Sigmoid colon (tissue), 7 donors: ENCODE data around the gene GJB1. TPM values are rescaled to one million over a fixed set of nuclear protein-coding genes. Genes with fewer than 3 reads are reported as not detected.
"Not testable (repeated sequence)": the region's sequence is repeated elsewhere in the genome, so short reads cannot be mapped to it uniquely, and the experiment has no call there.

Source experiments
- DNase-seq: peaks from one replicate; pipeline ENCODE4 v3.0.0-alpha.2; 2019
- H3K27ac ChIP-seq, 4 donors: fragments of 200-600 bp; sonication (generic); one replicate each; pipeline ENCODE4 v1.5.1; 2016 to 2019; ENCODE audit warnings: mild to moderate bottlenecking in 1 of 4
- H3K27me3 ChIP-seq, 3 donors: fragments of 200-600 bp; sonication (generic); one replicate each; pipeline ENCODE4 v1.5.1; 2019; ENCODE audit warnings: mild to moderate bottlenecking in 1 of 3
- H3K36me3 ChIP-seq, 4 donors: fragments of 200-600 bp; sonication (generic); one replicate each; pipeline ENCODE4 v1.5.1; 2016 to 2019
- H3K4me1 ChIP-seq, 4 donors: fragments of 200-600 bp; sonication (generic); one replicate each; pipeline ENCODE4 v1.5.1; 2017 to 2019
- H3K4me3 ChIP-seq, 4 donors: fragments of 200-600 bp; sonication (generic); one replicate each; pipeline ENCODE4 v1.5.1; 2017 to 2019; ENCODE audit warnings: mild to moderate bottlenecking in 2 of 4, moderate library complexity in 1 of 4
- H3K9me3 ChIP-seq, 4 donors: fragments of 200-600 bp in 3 of 4; sonication (generic) in 3 of 4; one replicate each; pipeline versions ENCODE4 v1.5.1 to v1.6.1; 2013 to 2019
- CTCF ChIP-seq, 4 experiments: fragments of 450-650 bp in 3 of 4; fragments of 200-600 bp in 1 of 4; IDR thresholded peaks; one replicate each; pipeline ENCODE4 v1.5.1; 2016 to 2019; ENCODE audit warnings: antibody characterized with exemption in 4 of 4, mild to moderate bottlenecking in 3 of 4, moderate library complexity in 2 of 4
- EP300 ChIP-seq, 4 donors: sonication (generic); formaldehyde crosslinking; IDR thresholded peaks; one replicate each; pipeline ENCODE4 v1.6.1; 2017; ENCODE audit warnings: antibody characterized with exemption in 4 of 4
- POLR2A ChIP-seq, 2 donors: fragments of 450-650 bp; IDR thresholded peaks; one replicate each; pipeline ENCODE4 v1.6.1; 2016; ENCODE audit warnings: antibody characterized with exemption in 2 of 2, mild to moderate bottlenecking in 2 of 2, moderate library complexity in 2 of 2
- POLR2AphosphoS5 ChIP-seq, 4 donors: sonication (generic); formaldehyde crosslinking; IDR thresholded peaks; one replicate each; pipeline ENCODE4 v1.6.1; 2017; ENCODE audit warnings: antibody characterized with exemption in 4 of 4
- WGBS, 2 donors: extraction: QIAGEN DNeasy Blood & Tissue Kit; methylation state at CpG; one replicate each; pipeline ENCODE4 v1.1.7; 2013; 5-methylcytosine and 5-hydroxymethylcytosine counted together
- intact Hi-C: fragments of 100-400 bp; cut with DNase I; formaldehyde crosslinking; loops from one replicate; pipeline ENCODE4 v1.15.1; 2023
- polyA plus RNA-seq, 3 donors: library from polyadenylated mRNA; stranded (reverse); fragments of 200-250 nt; gene quantifications; one replicate each; pipeline ENCODE4 v1.2.3, GENCODE V29; 2013
- total RNA-seq, 4 donors: library from RNA; depleted of rRNA; stranded (reverse); fragments of >200 nt; gene quantifications; one replicate each; pipeline ENCODE4 v1.1.0, GENCODE V29; 2016
- donor health status: healthy with polysubstance abuse.
- donor health status: Bipolar disorder and iron deficiency.
- donor health status: healthy.

GJB1 gene
- total and polyA plus RNA-seq, 7 donors = 12.6 to 65.6 (median 16.2) TPM; not detected in 4

GRCh38 chrX:71178908-71179307, 44.1 kb upstream of the GJB1 start:
- H3K36me3 ChIP-seq = no peaks in the 10 kb centered on the region
- DNase-seq = peak; percentile 78

GRCh38 chrX:71180579-71181265, 42.3 kb upstream of the GJB1 start:
- DNase-seq, H3K27me3 ChIP-seq, H3K36me3 ChIP-seq, H3K4me3 ChIP-seq, H3K4me1 ChIP-seq, H3K9me3 ChIP-seq: not testable (repeated sequence)
- intact Hi-C loops = loop anchor here (5.0 to 10.0 kb wide), 3 partner anchors 74 to 187 kb away; partner anchors contain the start of genes SNX12, TAF1 and ZMYM3
- H3K27ac ChIP-seq = peak overlapping the region; percentile 84 to 90 (median 86)
- WGBS, 2 donors = 71 to 85% methylated on average over 9 of the region's 9 CpGs

More at GRCh38 chrX:71178908-71179307, 44.1 kb upstream of the GJB1 start:
- Histone ChIP-seq H3K4me3 (no peak overlapping the region), H3K9me3 (no peaks in the 10 kb centered on the region), H3K4me1 (peaks cover 0 to 6% (median 5%) of the 10 kb centered on the region in 4 donors), H3K27me3 (no peaks in the 10 kb centered on the region), H3K27ac (peak overlapping the region in 1 of 4 donors; percentile 18)
- 0 to 5% methylated on average over 4 of the region's 4 CpGs for WGBS, 2 donors
- intact Hi-C loops = loop anchor here (1.0 to 10.0 kb wide), 5 partner anchors 81 to 724 kb away; no protein-coding TSS in a partner anchor
- TF ChIP-seq POLR2A (IDR thresholded peaks at IDR 0.05) = no peak
- TF ChIP-seq EP300 (IDR thresholded peaks at IDR 0.05) = no peak
- TF ChIP-seq POLR2AphosphoS5 (IDR thresholded peaks at IDR 0.05) = no peak
- peak; percentile 50 to 60 (median 57) for TF ChIP-seq CTCF (IDR thresholded peaks at IDR 0.05)

GRCh38 chrX:71181558-71181909, 41.5 kb upstream of the GJB1 start:
- intact Hi-C loops = loop anchor here (5.0 to 10.0 kb wide), 3 partner anchors 73 to 186 kb away; partner anchors contain the start of genes SNX12, TAF1 and ZMYM3
- H3K27me3 ChIP-seq = no peaks in the 10 kb centered on the region
- TF ChIP-seq CTCF (IDR thresholded peaks at IDR 0.05) (no peak), POLR2A (IDR thresholded peaks at IDR 0.05) (no peak), EP300 (IDR thresholded peaks at IDR 0.05) (no peak), POLR2AphosphoS5 (IDR thresholded peaks at IDR 0.05) (no peak)
- H3K36me3 ChIP-seq = no peaks in the 10 kb centered on the region
- H3K4me3 ChIP-seq = peak overlapping the region; percentile 25 to 51 (median 46)
- H3K9me3 ChIP-seq = no peaks in the 10 kb centered on the region
- peak overlapping the region; percentile 84 to 90 (median 86) for H3K27ac ChIP-seq
- DNase-seq = no peak
- 7 to 22% methylated on average over 10 of the region's 10 CpGs for WGBS, 2 donors
- peaks cover 0 to 6% (median 5%) of the 10 kb centered on the region in 4 donors for H3K4me1 ChIP-seq

- peaks cover 0 to 6% (median 5%) of the 10 kb centered on the region in 4 donors for H3K4me1 ChIP-seq
- H3K27ac ChIP-seq = peak overlapping the region; percentile 84 to 90 (median 86)
- WGBS, 2 donors = 1% methylated on average over 42 of the region's 42 CpGs
- no peaks in the 10 kb centered on the region for H3K9me3 ChIP-seq
- H3K36me3 ChIP-seq = no peaks in the 10 kb centered on the region
- peak; percentile 94 for DNase-seq
- H3K27me3 ChIP-seq = no peaks in the 10 kb centered on the region
- TF ChIP-seq POLR2A (IDR thresholded peaks at IDR 0.05) = peak; percentile 44 to 65
- peak; percentile 80 to 91 (median 86) for TF ChIP-seq POLR2AphosphoS5 (IDR thresholded peaks at IDR 0.05)
- TF ChIP-seq CTCF (IDR thresholded peaks at IDR 0.05) = no peak
- intact Hi-C loops = loop anchor here (5.0 to 10.0 kb wide), 3 partner anchors 73 to 185 kb away; partner anchors contain the start of genes SNX12, TAF1 and ZMYM3
- peak overlapping the region; percentile 27 to 51 (median 49) for H3K4me3 ChIP-seq
Measured at GRCh38 chrX:71181910-71182799, 40.9 kb upstream of the GJB1 start.
